Heart left ventricle (tissue), 16 donors: Measurements from ENCODE around the gene LYVE1. TPM values are rescaled to one million over a fixed set of nuclear protein-coding genes. Genes with fewer than 3 reads are reported as not detected.

Source experiments
- ATAC-seq, 4 donors: fragments of 200-7000 bp; cut with Tn5 transposase; one replicate each; pipeline ENCODE4 v1.9.1; 2020 to 2022; ENCODE audit warnings: moderate library complexity in 4 of 4, mild to moderate bottlenecking in 3 of 4, moderate number of reproducible peaks in 1 of 4
- DNase-seq, 5 donors: peaks; one replicate each; pipeline ENCODE4 v3.0.0-alpha.2; 2020
- H3K27ac ChIP-seq, 12 donors: fragments of 200-600 bp; sonication (generic) in 4 of 12; one replicate each; pipeline versions ENCODE4 v1.5.0 to v1.8.0; 2016 to 2022; ENCODE audit warnings: mild to moderate bottlenecking in 2 of 12
- H3K27me3 ChIP-seq, 9 donors: fragments of 200-600 bp; sonication (generic) in 2 of 9; one replicate each; pipeline versions ENCODE4 v1.5.1 to v1.8.0; 2016 to 2022; ENCODE audit warnings: mild to moderate bottlenecking in 3 of 9
- H3K36me3 ChIP-seq, 9 donors: fragments of 200-600 bp; sonication (generic) in 2 of 9; one replicate each; pipeline versions ENCODE4 v1.5.0 to v1.8.0; 2018 to 2022; ENCODE audit warnings: mild to moderate bottlenecking in 2 of 9
- H3K4me1 ChIP-seq, 12 donors: fragments of 200-600 bp; sonication (generic) in 4 of 12; one replicate each; pipeline versions ENCODE4 v1.5.0 to v1.8.0; 2016 to 2022; ENCODE audit warnings: mild to moderate bottlenecking in 3 of 12
- H3K4me3 ChIP-seq, 12 donors: fragments of 200-600 bp; sonication (generic) in 4 of 12; one replicate each; pipeline versions ENCODE4 v1.5.0 to v1.8.0; 2017 to 2022; ENCODE audit warnings: mild to moderate bottlenecking in 9 of 12, moderate library complexity in 4 of 12
- H3K9me3 ChIP-seq, 12 donors: fragments of 200-600 bp; sonication (generic) in 4 of 12; one replicate each; pipeline versions ENCODE4 v1.5.0 to v1.8.0; 2016 to 2022; ENCODE audit warnings: mild to moderate bottlenecking in 1 of 12
- POLR2A ChIP-seq, 2 donors: fragments of 450-650 bp; IDR thresholded peaks; one replicate each; pipeline ENCODE4 v1.6.1; 2017; ENCODE audit warnings: antibody characterized with exemption in 2 of 2, mild to moderate bottlenecking in 2 of 2, moderate library complexity in 2 of 2
- WGBS, 4 donors: extraction: QIAGEN DNeasy Blood & Tissue Kit in 2 of 4; methylation state at CpG; one replicate each; pipeline versions ENCODE4 v1.1.5 to v1.1.7; 2013 to 2018; 5-methylcytosine and 5-hydroxymethylcytosine counted together
- intact Hi-C, 10 donors: fragments of 100-400 bp; cut with DNase I; formaldehyde crosslinking; loops; one replicate each; pipeline versions ENCODE4 v1.11.1 to v1.14.2; 2022
- polyA plus RNA-seq, 2 donors: library from polyadenylated mRNA; stranded (reverse); fragments of 200-250 nt; gene quantifications; one replicate each; pipeline ENCODE4 v1.2.3, GENCODE V29; 2013
- total RNA-seq, 9 donors: library from RNA; depleted of rRNA in 2 of 9; stranded (reverse); fragments of >200 nt in 2 of 9; fragmentation: NEBNext Ultra II Directional in 3 of 9; extraction: Animal tissue kit (Norgen Biotek cat#: 25700) in 3 of 9; gene quantifications; one replicate each; pipeline versions ENCODE4 v1.1.0 to v1.2.4, GENCODE V29; 2016 to 2023
- TF ChIP-seq, protein P1 (sequence below), 12 donors: fragments of 200-600 bp; sonication (generic) in 4 of 12; IDR thresholded peaks; one replicate each; pipeline versions ENCODE4 v1.5.0 to v1.8.0; 2018 to 2022; ENCODE audit warnings: antibody characterized with exemption in 12 of 12, mild to moderate bottlenecking in 5 of 12
- donor health status: ischemic (EF 13 %, LVEDD 7.1; RV severe dilation, severe dysfunction).
- donor health status: healthy with polysubstance abuse.
- donor health status: DM: no; HTN: yes; CAD: no.
- donor health status: DM: no; HTN: no; CAD: no.
- donor health status: ischemic (EF 25% LVEDD 6.9; RV normal size, moderate dysfunction).
- donor health status: ischemic (EF 25% LVEDD 5.7; RV mildly dilated, moderate dysfunction).
- donor health status: healthy.
- donor health status: DM: yes; HTN: yes; CAD: no.
- donor health status: ischemic (EF 35%, LVEDD 5.7; RV mildly dilated, moderate dysfunction).
- donor health status: nonischemic (EF 11% LVEDD 7.7; RV severe dilation, severe dysfunction).
- donor health status: DM: yes; HTN: yes; CAD: no.
- donor health status: PGD.
- donor health status: ischemic (EF 29% LVEDD 5.4; RV normal size, mild dysfunction).
- donor health status: nonischemic (EF 23%, LVEDD 6.1; RV moderate dilation, normal function).

LYVE1 gene
- total and polyA plus RNA-seq, 11 donors: 8.1 to 163 (median 24.1) TPM

DNA sequence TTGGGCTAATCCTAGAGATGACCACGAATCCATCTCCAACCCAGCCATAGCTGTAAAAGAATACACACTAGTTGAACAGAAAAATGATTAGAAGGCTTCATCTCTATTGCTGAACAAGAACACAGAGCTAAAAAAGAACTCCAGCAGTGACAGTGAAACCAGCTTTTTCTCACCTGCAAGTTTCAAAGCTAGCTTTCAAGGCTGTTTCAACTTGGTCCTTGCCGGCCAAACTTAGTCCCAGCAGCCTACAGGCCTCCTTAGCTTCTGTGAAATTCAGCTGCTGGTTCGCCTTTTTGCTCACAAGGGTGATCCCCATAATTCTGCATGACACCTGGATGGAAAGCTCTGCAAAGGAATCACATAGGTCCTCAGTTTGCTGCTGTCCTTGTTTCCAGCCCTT, 4.4 kb downstream of the LYVE1 start:
- Histone ChIP-seq H3K9me3 (no peaks in the 10 kb centered on the region), H3K4me1 (peaks cover 0 to 16% (median 0%) of the 10 kb centered on the region in 12 donors), H3K36me3 (peaks cover 0 to 10% (median 0%) of the 10 kb centered on the region in 9 donors), H3K27ac (no peak overlapping the region), H3K27me3 (no peaks in the 10 kb centered on the region), H3K4me3 (no peak overlapping the region)
- DNase-seq (no peak), ATAC-seq (no peak)
- WGBS, 4 donors: 85 to 89% (median 87%) methylated on average over 3 of the region's 3 CpGs
- intact Hi-C loops: loop anchor here in 4 of 10 donors (10.0 kb wide), 2 partner anchors 91 to 171 kb away; no protein-coding TSS in a partner anchor
- TF ChIP-seq POLR2A (IDR thresholded peaks at IDR 0.05): no peak
- TF ChIP-seq, protein P1, sequence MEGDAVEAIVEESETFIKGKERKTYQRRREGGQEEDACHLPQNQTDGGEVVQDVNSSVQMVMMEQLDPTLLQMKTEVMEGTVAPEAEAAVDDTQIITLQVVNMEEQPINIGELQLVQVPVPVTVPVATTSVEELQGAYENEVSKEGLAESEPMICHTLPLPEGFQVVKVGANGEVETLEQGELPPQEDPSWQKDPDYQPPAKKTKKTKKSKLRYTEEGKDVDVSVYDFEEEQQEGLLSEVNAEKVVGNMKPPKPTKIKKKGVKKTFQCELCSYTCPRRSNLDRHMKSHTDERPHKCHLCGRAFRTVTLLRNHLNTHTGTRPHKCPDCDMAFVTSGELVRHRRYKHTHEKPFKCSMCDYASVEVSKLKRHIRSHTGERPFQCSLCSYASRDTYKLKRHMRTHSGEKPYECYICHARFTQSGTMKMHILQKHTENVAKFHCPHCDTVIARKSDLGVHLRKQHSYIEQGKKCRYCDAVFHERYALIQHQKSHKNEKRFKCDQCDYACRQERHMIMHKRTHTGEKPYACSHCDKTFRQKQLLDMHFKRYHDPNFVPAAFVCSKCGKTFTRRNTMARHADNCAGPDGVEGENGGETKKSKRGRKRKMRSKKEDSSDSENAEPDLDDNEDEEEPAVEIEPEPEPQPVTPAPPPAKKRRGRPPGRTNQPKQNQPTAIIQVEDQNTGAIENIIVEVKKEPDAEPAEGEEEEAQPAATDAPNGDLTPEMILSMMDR (IDR thresholded peaks at IDR 0.05): no peak

DNA sequence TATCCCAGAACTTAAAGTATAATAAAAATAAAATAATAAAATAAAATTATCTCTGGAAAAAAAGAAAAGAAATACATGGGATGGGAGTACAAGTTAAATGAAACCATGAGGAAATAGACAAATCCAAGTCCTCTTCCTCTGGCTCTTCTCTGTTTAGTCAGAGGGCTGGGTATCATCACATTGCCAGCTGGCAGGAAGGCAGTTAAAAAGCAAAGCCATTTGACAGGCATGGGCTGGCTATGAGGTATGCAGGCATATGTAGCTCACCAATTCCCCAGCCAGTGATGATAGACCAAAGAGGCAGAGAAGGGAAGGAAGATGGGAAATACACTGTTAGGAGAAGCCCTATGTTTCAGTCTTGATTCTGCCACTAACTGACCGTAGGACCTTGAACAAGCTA, 6.5 kb downstream of the LYVE1 start:
- no peaks in the 10 kb centered on the region for H3K27me3 ChIP-seq
- H3K9me3 ChIP-seq: no peaks in the 10 kb centered on the region
- peaks cover 0 to 10% (median 0%) of the 10 kb centered on the region in 9 donors for H3K36me3 ChIP-seq
- H3K4me3 ChIP-seq: no peak overlapping the region
- no peak for ATAC-seq
- no peak for DNase-seq
- TF ChIP-seq, protein P1 (IDR thresholded peaks at IDR 0.05): no peak
- no peak for TF ChIP-seq POLR2A (IDR thresholded peaks at IDR 0.05)
- intact Hi-C loops: loop anchor here in 4 of 10 donors (10.0 kb wide), 2 partner anchors 93 to 173 kb away; no protein-coding TSS in a partner anchor
- H3K27ac ChIP-seq: no peak overlapping the region
- WGBS, 4 donors: 79 to 93% (median 89%) methylated on average over 1 of the region's 1 CpG
- peaks cover 0 to 6% (median 0%) of the 10 kb centered on the region in 12 donors for H3K4me1 ChIP-seq

GRCh38 chr11:10561043-10561818, 7.2 kb downstream of the LYVE1 start:
- ATAC-seq (peak in 3 of 4 donors; percentile 36 to 82 (median 77)), DNase-seq (no peak)
- TF ChIP-seq, protein P1 (IDR thresholded peaks at IDR 0.05): no peak
- TF ChIP-seq POLR2A (IDR thresholded peaks at IDR 0.05): no peak
- Histone ChIP-seq H3K27ac (no peak overlapping the region), H3K36me3 (peaks cover 0 to 10% (median 0%) of the 10 kb centered on the region in 9 donors), H3K9me3 (no peaks in the 10 kb centered on the region), H3K4me3 (no peak overlapping the region), H3K27me3 (no peaks in the 10 kb centered on the region), H3K4me1 (peaks cover 0 to 6% (median 0%) of the 10 kb centered on the region in 12 donors)
- WGBS, 4 donors: 48 to 64% (median 54%) methylated on average over 3 of the region's 3 CpGs
- intact Hi-C loops: loop anchor here in 4 of 10 donors (10.0 kb wide), 2 partner anchors 94 to 174 kb away; no protein-coding TSS in a partner anchor

- Histone ChIP-seq H3K9me3 (no peaks in the 10 kb centered on the region), H3K4me1 (no peaks in the 10 kb centered on the region), H3K27me3 (no peaks in the 10 kb centered on the region), H3K27ac (no peak overlapping the region), H3K4me3 (no peak overlapping the region), H3K36me3 (peaks cover 0 to 6% (median 0%) of the 10 kb centered on the region in 9 donors)
- 73 to 91% (median 86%) methylated on average over 3 of the region's 3 CpGs for WGBS, 4 donors
- no peak for ATAC-seq
- DNase-seq: no peak
- intact Hi-C loops: no loop called here
- no peak for TF ChIP-seq POLR2A (IDR thresholded peaks at IDR 0.05)
- TF ChIP-seq, protein P1 (IDR thresholded peaks at IDR 0.05): no peak
Observed at GRCh38 chr11:10558288-10558687, 10.2 kb downstream of the LYVE1 start.
